ENCODE results near the gene FHIT.

DNA sequence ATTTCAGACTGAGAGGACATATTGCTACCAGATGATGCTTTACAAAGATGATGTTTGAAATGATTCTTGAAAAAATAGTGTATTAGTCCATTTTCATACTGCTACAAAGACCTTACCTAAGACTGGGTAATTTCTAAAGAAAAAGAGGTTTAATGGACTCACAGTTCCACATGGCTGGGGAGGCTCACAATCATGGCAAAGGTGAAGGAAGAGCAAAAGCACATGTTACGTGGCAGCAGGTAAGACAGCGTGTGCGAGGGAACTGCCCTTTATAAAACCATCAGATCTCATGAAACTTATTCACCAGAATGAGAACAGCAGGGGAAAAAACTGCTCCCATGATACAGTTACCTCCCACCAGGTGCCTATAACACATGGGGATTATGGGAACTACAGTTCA, 1543.0 kb downstream of the FHIT start:
- TF ChIP-seq, protein P1, sequence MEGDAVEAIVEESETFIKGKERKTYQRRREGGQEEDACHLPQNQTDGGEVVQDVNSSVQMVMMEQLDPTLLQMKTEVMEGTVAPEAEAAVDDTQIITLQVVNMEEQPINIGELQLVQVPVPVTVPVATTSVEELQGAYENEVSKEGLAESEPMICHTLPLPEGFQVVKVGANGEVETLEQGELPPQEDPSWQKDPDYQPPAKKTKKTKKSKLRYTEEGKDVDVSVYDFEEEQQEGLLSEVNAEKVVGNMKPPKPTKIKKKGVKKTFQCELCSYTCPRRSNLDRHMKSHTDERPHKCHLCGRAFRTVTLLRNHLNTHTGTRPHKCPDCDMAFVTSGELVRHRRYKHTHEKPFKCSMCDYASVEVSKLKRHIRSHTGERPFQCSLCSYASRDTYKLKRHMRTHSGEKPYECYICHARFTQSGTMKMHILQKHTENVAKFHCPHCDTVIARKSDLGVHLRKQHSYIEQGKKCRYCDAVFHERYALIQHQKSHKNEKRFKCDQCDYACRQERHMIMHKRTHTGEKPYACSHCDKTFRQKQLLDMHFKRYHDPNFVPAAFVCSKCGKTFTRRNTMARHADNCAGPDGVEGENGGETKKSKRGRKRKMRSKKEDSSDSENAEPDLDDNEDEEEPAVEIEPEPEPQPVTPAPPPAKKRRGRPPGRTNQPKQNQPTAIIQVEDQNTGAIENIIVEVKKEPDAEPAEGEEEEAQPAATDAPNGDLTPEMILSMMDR (IDR thresholded peaks at IDR 0.05): no peak
- TF ChIP-seq POLR2A (IDR thresholded peaks at IDR 0.05): no peak

All from ovary (tissue), 3 donors.